Ishikawa (cell line): Measurements from ENCODE around the gene ERBB3.

ENCODE experiments used
- CREB1 ChIP-seq: IDR thresholded peaks from 2 replicates; pipeline ENCODE4 v1.6.1; 2012; ENCODE audit warnings: low read depth
- EGR1 ChIP-seq: IDR thresholded peaks from 2 replicates; pipeline ENCODE4 v1.6.1; 2012
- EP300 ChIP-seq: IDR thresholded peaks from 2 replicates; pipeline ENCODE4 v1.6.1; 2012; ENCODE audit warnings: borderline replicate concordance
- RAD21 ChIP-seq: IDR thresholded peaks from 2 replicates; pipeline ENCODE4 v1.6.1; 2012; ENCODE audit warnings: low read depth
- TAF1 ChIP-seq: IDR thresholded peaks from 2 replicates; pipeline ENCODE4 v1.6.1; 2012; ENCODE audit warnings: low read depth, mild to moderate bottlenecking
- TCF12 ChIP-seq: IDR thresholded peaks from 2 replicates; pipeline ENCODE4 v1.6.1; 2012; ENCODE audit warnings: low read depth
- TEAD4 ChIP-seq: IDR thresholded peaks from 2 replicates; pipeline ENCODE4 v1.6.1; 2012
- YY1 ChIP-seq: IDR thresholded peaks from 2 replicates; pipeline ENCODE4 v1.6.1; 2012; ENCODE audit warnings: low read depth
- TF ChIP-seq, protein P1 (sequence below): IDR thresholded peaks from 2 replicates; pipeline ENCODE4 v1.6.1; 2012; ENCODE audit warnings: low read depth, mild to moderate bottlenecking
- TF ChIP-seq, protein P2 (sequence below): IDR thresholded peaks from 2 replicates; pipeline ENCODE4 v1.6.1; 2012
- TF ChIP-seq, protein P3 (sequence below): IDR thresholded peaks from 2 replicates; pipeline ENCODE4 v1.6.1; 2012

DNA sequence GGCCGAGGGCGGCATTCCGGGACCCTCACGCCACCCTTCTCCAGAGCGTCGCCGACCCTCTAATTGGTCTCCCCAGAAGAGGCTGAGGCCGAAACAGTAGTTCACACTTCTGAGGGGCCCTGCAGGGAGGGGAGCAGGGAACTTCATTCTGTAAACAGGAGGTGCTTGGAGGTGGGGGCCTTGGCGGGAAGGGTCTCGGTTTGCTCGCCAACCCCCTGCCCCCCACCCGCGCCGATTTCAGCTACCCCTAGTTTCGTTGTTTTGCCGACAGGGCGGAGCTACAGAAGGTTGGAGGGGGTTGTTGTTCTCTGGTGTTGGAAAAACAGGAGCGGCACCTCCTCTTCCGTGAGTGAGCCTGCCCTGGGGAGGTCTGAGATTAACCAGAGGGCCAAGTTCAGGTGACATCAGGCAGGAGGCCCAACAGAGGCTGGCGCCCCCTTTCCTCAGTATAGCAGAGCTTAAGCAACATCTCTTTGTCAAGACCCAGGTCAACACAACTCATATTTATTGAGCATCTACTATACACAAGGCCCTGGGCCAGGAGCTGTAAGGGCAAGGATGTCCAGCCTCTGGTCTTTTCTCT is 682 bp downstream of the ERBB3 start:
- TF ChIP-seq TEAD4 (no peak), TAF1 (no peak), YY1 (no peak), RAD21 (no peak), TCF12 (no peak), CREB1 (no peak), EGR1 (no peak), EP300 (no peak)
- TF ChIP-seq, protein P1, sequence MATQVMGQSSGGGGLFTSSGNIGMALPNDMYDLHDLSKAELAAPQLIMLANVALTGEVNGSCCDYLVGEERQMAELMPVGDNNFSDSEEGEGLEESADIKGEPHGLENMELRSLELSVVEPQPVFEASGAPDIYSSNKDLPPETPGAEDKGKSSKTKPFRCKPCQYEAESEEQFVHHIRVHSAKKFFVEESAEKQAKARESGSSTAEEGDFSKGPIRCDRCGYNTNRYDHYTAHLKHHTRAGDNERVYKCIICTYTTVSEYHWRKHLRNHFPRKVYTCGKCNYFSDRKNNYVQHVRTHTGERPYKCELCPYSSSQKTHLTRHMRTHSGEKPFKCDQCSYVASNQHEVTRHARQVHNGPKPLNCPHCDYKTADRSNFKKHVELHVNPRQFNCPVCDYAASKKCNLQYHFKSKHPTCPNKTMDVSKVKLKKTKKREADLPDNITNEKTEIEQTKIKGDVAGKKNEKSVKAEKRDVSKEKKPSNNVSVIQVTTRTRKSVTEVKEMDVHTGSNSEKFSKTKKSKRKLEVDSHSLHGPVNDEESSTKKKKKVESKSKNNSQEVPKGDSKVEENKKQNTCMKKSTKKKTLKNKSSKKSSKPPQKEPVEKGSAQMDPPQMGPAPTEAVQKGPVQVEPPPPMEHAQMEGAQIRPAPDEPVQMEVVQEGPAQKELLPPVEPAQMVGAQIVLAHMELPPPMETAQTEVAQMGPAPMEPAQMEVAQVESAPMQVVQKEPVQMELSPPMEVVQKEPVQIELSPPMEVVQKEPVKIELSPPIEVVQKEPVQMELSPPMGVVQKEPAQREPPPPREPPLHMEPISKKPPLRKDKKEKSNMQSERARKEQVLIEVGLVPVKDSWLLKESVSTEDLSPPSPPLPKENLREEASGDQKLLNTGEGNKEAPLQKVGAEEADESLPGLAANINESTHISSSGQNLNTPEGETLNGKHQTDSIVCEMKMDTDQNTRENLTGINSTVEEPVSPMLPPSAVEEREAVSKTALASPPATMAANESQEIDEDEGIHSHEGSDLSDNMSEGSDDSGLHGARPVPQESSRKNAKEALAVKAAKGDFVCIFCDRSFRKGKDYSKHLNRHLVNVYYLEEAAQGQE: no peak
- TF ChIP-seq, protein P2, sequence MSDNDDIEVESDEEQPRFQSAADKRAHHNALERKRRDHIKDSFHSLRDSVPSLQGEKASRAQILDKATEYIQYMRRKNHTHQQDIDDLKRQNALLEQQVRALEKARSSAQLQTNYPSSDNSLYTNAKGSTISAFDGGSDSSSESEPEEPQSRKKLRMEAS: no peak
- TF ChIP-seq, protein P3, sequence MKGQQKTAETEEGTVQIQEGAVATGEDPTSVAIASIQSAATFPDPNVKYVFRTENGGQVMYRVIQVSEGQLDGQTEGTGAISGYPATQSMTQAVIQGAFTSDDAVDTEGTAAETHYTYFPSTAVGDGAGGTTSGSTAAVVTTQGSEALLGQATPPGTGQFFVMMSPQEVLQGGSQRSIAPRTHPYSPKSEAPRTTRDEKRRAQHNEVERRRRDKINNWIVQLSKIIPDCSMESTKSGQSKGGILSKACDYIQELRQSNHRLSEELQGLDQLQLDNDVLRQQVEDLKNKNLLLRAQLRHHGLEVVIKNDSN: no peak
